ENCODE results near the gene PSMB5. TPM values are rescaled to one million over a fixed set of nuclear protein-coding genes. Genes with fewer than 3 reads are reported as not detected.

PSMB5 gene
- total and polyA plus RNA-seq, 9 of the 15 experiments (the other 6 are each of a cell fraction or from before 2014, with no cell fraction given), result 198 to 1,870 (median 269) TPM

DNA sequence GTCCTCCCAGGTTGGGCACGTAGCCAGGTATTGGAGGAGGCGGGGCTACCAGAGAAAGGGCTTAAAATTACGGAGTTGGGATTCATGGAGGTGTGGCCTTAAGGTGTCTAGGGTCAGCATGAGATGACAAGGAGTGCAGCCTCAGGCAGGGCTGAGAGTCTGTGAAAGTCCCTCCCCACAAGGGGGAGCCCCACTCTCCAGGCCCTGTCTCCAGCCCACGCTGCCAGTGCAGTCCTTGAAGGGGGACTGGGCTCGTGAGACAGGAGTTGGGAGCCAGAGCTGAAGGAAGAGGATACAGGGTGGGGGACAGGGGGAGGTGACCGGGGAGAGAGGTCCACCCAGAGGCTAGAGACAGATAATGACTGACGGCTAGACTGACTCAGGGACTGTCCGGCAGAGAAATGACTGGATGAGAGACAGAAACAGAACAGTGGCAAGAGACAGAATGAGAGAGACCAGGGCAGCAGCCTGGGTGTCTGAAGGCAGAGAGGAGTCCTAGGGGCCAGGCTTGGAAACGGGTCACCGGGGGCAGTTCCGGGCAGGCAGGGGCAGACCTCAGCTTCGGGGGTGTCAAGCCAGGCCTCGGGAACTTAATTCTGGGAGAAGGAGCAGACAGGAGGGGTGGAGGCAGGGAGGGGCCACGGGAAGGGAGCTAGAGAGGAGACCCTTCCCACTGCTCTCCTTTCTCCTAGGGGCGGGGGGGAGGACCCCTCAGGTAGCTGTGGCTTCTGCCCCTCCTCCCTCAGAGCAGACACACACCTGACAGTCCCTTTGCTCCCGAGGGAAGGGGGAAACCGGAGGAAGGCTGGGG, 21.6 kb upstream of the PSMB5 start (continued):
- TF ChIP-seq, protein P1, sequence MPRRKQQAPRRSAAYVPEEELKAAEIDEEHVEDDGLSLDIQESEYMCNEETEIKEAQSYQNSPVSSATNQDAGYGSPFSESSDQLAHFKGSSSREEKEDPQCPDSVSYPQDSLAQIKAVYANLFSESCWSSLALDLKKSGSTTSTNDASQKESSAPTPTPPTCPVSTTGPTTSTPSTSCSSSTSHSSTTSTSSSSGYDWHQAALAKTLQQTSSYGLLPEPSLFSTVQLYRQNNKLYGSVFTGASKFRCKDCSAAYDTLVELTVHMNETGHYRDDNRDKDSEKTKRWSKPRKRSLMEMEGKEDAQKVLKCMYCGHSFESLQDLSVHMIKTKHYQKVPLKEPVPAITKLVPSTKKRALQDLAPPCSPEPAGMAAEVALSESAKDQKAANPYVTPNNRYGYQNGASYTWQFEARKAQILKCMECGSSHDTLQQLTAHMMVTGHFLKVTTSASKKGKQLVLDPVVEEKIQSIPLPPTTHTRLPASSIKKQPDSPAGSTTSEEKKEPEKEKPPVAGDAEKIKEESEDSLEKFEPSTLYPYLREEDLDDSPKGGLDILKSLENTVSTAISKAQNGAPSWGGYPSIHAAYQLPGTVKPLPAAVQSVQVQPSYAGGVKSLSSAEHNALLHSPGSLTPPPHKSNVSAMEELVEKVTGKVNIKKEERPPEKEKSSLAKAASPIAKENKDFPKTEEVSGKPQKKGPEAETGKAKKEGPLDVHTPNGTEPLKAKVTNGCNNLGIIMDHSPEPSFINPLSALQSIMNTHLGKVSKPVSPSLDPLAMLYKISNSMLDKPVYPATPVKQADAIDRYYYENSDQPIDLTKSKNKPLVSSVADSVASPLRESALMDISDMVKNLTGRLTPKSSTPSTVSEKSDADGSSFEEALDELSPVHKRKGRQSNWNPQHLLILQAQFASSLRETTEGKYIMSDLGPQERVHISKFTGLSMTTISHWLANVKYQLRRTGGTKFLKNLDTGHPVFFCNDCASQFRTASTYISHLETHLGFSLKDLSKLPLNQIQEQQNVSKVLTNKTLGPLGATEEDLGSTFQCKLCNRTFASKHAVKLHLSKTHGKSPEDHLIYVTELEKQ (CRISPR knock-in tag; IDR thresholded peaks at IDR 0.05), result no peak
- TF ChIP-seq ZNF354B (CRISPR knock-in tag; IDR thresholded peaks at IDR 0.05), result no peak
- TF ChIP-seq, protein P2, sequence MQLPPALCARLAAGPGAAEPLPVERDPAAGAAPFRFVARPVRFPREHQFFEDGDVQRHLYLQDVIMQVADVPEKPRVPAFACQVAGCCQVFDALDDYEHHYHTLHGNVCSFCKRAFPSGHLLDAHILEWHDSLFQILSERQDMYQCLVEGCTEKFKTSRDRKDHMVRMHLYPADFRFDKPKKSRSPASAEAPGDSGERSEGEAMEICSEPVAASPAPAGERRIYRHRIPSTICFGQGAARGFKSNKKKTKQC (CRISPR knock-in tag; IDR thresholded peaks at IDR 0.05), result peak; percentile 35; the same call in 1 of the 2 replicates
- TF ChIP-seq ZNF76 (CRISPR knock-in tag; IDR thresholded peaks at IDR 0.05; ENCODE audit: borderline replicate concordance), result no peak
- TF ChIP-seq, protein P3, sequence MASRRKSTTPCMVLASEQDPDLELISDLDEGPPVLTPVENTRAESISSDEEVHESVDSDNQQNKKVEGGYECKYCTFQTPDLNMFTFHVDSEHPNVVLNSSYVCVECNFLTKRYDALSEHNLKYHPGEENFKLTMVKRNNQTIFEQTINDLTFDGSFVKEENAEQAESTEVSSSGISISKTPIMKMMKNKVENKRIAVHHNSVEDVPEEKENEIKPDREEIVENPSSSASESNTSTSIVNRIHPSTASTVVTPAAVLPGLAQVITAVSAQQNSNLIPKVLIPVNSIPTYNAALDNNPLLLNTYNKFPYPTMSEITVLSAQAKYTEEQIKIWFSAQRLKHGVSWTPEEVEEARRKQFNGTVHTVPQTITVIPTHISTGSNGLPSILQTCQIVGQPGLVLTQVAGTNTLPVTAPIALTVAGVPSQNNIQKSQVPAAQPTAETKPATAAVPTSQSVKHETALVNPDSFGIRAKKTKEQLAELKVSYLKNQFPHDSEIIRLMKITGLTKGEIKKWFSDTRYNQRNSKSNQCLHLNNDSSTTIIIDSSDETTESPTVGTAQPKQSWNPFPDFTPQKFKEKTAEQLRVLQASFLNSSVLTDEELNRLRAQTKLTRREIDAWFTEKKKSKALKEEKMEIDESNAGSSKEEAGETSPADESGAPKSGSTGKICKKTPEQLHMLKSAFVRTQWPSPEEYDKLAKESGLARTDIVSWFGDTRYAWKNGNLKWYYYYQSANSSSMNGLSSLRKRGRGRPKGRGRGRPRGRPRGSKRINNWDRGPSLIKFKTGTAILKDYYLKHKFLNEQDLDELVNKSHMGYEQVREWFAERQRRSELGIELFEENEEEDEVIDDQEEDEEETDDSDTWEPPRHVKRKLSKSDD (conservative IDR thresholded peaks at IDR 0.05; ENCODE audit: low read length), result no peak
- no peak for TF ChIP-seq PRMT5 (CRISPR knock-in tag; IDR thresholded peaks at IDR 0.05)
- TF ChIP-seq SMARCA4 (IDR thresholded peaks at IDR 0.05), result peak; percentile 75
- TF ChIP-seq ZNF717 (CRISPR knock-in tag; IDR thresholded peaks at IDR 0.05), result no peak
- TF ChIP-seq HDAC6 (IDR thresholded peaks at IDR 0.05; ENCODE audit: low read depth, low read length), result no peak
